GOT3 (cell line): ENCODE results near the gene RAB11FIP4.

Experiments
- DNase-seq: peaks from one replicate; lab custom pipeline; 2025; ENCODE audit warnings: mixed read lengths; lab: John Stamatoyannopoulos, UW

Gene RAB11FIP4

GRCh38 chr17:31411707-31412285, 20.3 kb downstream of the RAB11FIP4 start:
- DNase-seq, result no peak

- no peak for DNase-seq
Measured at GRCh38 chr17:31412511-31412910, 21.0 kb downstream of the RAB11FIP4 start.

GRCh38 chr17:31413081-31413799, 21.8 kb downstream of the RAB11FIP4 start:
- no peak for DNase-seq

DNA sequence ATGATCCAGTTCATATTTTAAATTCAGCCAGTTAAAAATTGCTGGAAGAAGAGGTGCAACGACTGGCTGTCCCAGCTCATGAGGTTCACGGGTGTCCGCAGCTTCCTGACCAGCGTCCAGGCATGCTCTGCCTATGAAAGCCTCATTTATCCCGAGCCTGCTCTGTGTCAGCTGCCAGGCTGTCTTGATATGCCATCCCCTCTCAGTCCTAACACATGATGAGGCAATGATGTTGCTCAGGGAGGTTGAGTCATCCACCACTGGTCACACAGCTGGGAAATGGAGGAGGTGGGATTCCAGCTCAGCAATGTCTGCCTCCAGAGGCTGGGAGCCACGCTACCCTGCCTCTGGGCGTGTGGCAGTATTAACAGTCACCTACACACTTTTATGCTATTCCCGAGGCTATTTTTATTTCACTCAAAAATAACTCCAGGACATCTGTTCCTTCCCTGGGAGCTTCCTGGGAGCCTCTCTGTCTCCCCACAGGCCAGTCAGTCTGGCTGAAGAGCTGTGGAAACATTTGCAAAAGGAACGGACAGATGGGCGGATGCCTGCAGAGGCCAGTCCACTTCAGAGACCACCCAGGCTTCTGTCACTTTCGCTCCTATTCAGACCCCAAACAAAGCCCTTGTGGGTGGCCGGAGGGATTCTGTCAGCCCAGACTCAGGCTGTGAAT, 22.5 kb downstream of the RAB11FIP4 start:
- no peak for DNase-seq

DNA sequence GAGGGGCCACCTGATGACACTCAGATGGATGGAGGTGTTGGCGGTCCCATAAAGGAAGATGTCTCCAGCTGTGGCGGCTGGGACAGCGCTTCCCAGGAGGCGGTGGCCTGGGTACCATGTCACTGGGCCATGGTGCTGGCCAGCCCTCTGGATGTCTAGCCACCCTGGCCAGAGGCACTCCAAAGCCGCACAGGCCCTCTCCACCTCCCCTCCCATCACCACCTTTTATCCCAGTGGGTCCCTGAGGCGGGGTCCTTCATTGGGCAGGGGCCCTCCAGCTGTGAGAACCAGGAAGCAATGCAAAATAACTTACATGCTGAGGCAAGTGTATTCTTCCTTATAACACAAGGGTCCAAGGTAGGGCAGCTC, 23.1 kb downstream of the RAB11FIP4 start:
- DNase-seq, result no peak

GRCh38 chr17:31415004-31415454, 23.6 kb downstream of the RAB11FIP4 start:
- no peak for DNase-seq

DNA sequence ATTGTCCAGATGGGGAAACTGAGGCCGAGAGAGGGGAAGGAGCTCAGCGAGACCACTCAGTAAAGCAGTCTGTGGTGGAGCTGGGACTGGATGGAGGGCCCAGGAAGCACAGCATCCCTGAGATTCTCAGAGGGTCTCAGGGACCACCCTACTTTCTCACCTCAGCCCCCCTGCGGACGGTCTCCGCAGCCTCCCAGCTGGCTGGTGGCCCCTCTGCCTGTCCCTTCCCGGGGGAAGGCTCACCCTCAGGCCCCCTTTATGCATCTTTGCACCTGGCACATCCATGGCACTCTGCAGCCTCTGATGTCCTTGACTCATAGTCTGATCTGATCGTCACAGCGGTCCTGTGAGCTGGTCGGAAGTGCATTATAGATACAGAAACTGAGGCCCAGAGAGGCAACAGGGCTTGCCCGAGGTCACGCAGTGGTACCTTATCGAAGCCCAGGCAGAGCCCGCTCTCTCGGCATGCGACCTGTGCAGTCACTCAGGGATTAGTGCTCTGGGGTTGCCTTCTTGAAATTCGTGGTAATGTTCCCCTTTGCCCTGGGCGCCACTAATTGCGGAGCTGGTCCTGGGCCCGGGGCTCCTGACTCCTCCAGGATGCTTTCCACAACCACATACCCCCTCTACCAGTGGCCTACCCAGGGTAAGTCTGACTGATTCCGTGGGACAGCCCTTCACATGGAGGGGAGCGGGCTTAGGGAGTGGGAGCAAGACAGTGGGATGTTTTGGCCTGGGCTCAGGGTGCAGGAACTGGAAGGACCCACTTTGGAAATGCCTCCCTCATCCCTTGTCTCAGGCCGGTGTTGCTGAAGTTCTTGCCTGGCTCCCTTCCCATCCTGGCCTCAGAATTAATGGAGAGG, 24.4 kb downstream of the RAB11FIP4 start:
- no peak for DNase-seq

DNA sequence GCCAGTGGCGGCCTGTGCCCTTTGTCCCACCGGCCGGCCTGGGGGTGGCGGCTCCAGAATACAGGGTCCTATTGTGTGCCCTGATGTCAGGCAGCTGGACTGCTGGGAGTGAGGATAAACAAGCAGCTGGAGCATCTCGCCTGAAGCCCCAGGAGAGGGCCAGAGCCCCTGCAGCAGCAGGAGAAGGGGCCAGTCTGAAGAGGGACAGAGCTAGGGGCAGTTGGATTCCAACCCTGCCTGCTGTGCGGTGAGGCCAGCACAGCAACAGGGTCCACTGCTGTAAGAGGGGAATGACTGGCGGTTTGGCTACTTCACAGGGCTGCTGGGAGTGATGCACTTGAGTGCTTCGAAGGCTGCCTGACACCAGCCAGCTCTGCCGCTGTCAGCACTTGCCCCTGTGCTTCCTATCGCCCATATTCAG, 25.0 kb downstream of the RAB11FIP4 start:
- no peak for DNase-seq

DNA sequence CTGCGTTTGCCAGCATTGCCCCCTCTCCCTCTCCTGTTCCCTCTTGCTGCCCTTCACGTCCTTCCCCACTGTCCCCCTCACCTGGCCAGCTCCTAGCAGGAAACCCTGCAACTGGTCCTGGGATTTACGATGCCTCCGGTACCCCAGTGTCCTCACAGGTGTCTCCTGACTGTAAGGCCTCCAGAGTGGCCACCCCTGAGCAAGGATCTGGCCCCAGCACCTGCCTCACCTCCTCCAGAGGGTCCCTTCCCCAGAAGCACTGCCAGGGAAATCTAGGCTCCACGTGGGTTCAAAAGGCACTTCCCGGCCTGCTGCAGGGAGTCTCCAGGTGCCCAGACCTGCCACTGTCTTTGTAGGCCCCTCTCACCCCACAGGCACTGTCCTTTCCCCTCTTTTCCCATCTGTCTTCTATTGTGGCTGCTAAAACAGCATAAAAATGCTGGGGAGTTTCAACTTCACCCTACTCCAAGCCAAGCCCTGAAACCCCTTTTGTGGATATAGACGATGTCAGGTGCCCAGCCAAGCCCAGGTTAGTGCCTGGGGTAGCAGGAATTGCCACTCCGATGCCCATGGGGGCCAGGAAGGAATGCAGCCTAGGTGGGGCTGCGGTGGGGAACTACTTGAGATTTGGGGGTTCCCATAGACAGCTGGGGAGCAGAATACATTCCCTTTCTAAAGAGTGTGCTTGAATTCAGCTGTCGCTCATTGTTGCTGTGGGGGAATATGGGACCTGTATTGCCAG, 25.7 kb downstream of the RAB11FIP4 start:
- DNase-seq, result no peak

DNA sequence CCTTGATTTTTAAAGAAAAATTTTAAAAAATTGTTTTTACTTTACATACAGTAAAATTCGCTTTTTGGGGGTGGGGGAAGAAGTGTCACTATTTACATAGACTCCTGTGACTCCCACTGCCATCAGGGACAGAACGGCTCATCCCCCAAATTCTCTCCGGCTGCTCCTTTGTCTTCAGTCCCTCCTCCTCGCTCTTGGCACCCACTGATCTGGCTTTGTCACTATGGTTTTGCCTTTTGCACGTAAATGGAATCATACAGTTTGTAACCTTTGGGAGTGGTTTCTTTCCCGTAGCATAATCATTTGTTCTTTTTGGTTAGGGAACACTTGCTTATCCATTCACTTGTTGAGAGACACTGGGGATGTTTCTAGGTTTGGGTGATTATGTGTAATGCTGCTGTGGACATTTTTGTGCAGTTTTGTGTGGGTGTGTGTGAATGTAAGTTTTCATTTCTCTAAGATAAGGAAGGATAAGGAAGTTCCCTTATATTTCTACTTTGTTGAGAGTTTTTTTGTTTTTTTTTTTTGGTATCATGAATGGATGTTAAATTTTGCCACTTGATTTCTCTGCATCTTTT, 27.4 kb downstream of the RAB11FIP4 start:
- no peak for DNase-seq

GRCh38 chr17:31422443-31422842, 31.0 kb downstream of the RAB11FIP4 start:
- no peak for DNase-seq

- DNase-seq, result no peak
Measured at GRCh38 chr17:31424944-31425281, 33.4 kb downstream of the RAB11FIP4 start.

DNA sequence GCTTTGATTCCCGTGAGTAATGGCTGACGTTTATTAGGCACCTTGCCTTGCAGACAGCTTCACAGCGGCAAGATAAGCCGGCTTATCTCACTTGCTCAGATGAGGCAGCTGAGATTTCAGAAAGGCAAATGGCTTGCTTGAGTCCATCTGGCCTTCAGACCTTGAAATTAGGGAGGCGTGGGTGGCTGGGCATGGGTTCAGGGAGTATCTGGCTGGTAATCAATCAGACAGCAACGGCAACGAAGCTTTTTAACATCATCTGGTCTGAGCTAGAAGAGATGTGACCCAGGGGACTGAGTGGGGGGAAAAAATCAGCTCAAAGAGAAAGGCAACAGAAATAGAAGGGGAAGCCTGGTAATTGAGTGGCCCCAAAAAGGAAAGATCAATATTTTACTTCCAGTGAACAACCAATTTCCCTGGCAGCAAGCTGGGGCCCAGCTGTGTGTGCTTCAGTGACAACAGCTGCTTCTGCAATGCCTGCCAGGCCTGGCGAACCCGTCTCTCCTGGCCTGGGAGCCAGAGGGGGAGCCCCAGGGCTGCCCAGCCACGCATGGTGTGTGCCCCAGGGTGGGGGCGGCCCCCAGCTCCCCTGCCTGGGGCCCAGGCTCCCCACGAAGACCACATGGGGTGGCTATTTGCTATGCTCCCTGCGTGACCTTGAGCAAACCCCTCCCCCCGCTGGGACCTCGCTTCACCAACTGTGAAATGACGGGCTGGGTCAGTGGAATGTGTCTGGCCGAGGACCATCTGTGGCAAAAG, 34.0 kb downstream of the RAB11FIP4 start:
- DNase-seq, result no peak

GRCh38 chr17:31427684-31428083, 36.2 kb downstream of the RAB11FIP4 start:
- DNase-seq, result no peak

DNA sequence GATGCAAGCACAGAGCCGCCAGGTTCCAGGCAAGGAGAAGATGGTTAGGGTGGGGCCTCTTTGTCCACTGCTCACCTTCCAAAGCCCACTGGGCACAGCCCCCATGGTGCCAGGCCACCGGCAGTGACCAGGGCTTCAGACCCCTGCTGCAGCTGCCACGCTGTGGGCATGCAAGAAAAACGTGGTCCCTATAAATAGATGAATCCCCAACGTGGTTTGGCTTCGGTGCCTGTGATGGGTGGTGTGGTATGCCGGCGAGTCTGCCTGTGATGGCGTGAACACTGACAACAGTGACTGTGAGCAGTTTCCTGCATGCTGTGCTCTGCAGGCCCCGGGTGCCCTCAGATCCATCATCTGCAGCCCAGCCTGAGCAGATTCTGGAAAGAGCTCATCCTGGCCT, 36.6 kb downstream of the RAB11FIP4 start:
- no peak for DNase-seq

- no peak for DNase-seq
Measured at GRCh38 chr17:31428512-31428911, 37.0 kb downstream of the RAB11FIP4 start.

DNA sequence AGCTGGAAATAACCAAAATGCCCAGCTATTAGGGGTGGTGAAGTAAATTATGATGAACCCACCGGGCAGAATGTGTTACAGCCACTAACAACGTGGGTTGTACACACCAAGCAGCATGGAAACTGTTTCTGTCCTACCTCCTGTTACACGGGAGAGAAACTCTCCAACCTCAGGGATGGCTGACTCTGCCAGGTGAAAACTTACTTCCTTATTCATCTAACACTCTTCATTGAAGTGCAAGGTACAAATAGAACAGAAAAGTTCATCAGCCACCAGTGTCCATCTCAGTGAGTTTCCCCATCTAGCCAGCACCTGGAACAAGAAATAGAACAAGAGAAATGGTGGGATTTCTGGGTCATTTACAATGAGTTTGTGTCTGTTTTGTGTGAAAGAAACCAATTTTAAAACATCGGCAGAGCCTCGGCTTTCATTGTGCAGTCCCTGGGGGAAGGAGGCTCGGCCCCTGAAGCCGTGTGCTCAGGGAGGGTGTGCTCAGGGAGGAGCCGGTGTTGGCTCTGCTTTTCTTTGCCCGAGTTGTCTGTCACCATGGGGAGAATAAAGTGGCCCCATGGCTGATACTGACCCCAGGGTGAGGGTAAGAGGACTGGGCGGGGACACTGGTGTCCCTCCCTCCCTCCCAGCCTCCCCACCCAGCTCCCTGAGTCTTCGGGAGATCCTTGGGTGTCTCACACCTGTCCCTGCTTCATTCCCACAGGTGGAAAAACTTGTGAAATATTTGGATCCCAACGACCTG, 39.8 kb downstream of the RAB11FIP4 start:
- no peak for DNase-seq

DNA sequence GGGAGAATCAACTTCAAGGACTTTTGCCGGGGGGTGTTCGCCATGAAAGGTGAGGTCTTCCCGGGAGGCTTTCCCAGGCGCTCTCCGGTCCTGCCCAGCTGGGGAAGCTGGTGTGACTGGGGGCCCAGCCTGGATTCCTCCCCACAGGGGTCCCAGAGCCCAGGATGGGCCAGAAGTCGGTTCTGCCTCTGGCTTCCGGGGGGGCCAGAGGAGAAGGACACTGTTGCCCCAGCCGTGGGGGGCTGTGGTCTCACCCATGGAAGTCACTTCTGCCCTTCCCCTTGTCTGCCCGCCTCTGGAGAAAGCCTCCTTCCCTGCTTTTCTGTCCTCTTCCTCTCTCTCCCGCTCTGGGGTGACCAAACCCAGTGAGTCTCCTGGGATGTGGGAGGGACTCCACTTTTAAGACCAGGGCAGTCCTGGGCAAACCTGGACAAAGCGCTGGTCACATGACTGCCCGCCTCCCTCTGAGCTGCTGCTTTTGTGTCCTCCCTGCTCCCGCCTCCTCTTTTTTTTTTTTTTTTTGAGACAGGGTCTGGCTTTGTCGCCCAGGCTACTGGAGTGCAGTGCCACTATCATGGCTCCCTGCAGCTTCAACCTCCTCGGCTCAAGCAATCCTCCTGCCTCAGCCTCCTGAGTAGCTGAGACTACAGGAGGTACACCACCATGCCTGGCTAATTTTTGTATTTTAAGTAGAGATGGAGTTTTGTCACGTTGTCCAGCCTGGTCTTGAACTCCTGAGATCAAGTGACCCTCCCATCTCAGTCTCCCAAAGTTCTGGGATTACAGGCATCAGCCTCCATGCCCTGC, 40.6 kb downstream of the RAB11FIP4 start:
- no peak for DNase-seq
